Thyroid gland (tissue), 4 donors: ENCODE results near the gene RRN3. TPM values are rescaled to one million over a fixed set of nuclear protein-coding genes. Genes with fewer than 3 reads are reported as not detected.
"Not testable (repeated sequence)": the region's sequence is repeated elsewhere in the genome, so short reads cannot be mapped to it uniquely, and the experiment has no call there.

ENCODE experiments used
- DNase-seq, 2 donors: peaks; one replicate each; pipeline ENCODE4 v3.0.0-alpha.2; 2019
- H3K27ac ChIP-seq, 3 donors: fragments of 200-600 bp; sonication (generic); 1 replicate in 2 of 3; 2 replicates in 1 of 3; pipeline ENCODE4 v1.5.1; 2016 to 2019; ENCODE audit warnings: mild to moderate bottlenecking in 1 of 3, moderate library complexity in 1 of 3
- H3K27me3 ChIP-seq: fragments of 200-600 bp; sonication (generic); one replicate; pipeline ENCODE4 v1.5.1; 2019
- H3K36me3 ChIP-seq, 2 donors: fragments of 200-600 bp; sonication (generic); one replicate each; pipeline ENCODE4 v1.5.1; 2016 to 2019
- H3K4me1 ChIP-seq, 2 donors: fragments of 200-600 bp; sonication (generic); one replicate each; pipeline ENCODE4 v1.5.1; 2017 to 2019
- H3K4me3 ChIP-seq, 3 donors: fragments of 200-600 bp; sonication (generic); replicated peaks in 1 of 3; 1 replicate in 2 of 3; 2 replicates in 1 of 3; pipeline ENCODE4 v1.5.1; 2016; ENCODE audit warnings: mild to moderate bottlenecking in 1 of 3
- H3K9me3 ChIP-seq: fragments of 200-600 bp; sonication (generic); one replicate; pipeline ENCODE4 v1.5.1; 2017
- CTCF ChIP-seq, 6 experiments: fragments of 200-600 bp in 3 of 6; fragments of 450-650 bp in 3 of 6; sonication (generic) in 3 of 6; IDR thresholded peaks; one replicate each; pipeline ENCODE4 v1.5.1; 2016 to 2019; ENCODE audit warnings: antibody characterized with exemption in 6 of 6, mild to moderate bottlenecking in 2 of 6, inconsistent platforms in 1 of 6, moderate library complexity in 1 of 6
- POLR2A ChIP-seq, 2 donors: fragments of 450-650 bp; IDR thresholded peaks; one replicate each; pipeline ENCODE4 v1.6.1; 2017; ENCODE audit warnings: antibody characterized with exemption in 2 of 2, mild to moderate bottlenecking in 2 of 2, moderate library complexity in 1 of 2
- WGBS, 2 donors: methylation state at CpG; one replicate each; pipeline ENCODE4 v1.1.5; 2017; 5-methylcytosine and 5-hydroxymethylcytosine counted together
- intact Hi-C: fragments of 100-400 bp; cut with DNase I; formaldehyde crosslinking; loops from one replicate; pipeline ENCODE4 v1.15.1; 2023
- total RNA-seq, 4 donors: library from RNA; depleted of rRNA; stranded (reverse); fragments of >200 nt; gene quantifications; one replicate each; pipeline ENCODE4 v1.2.3, GENCODE V29; 2016

The RRN3 gene
- 10 to 100 TPM; 27.7 to 31.8 (median 30.7) TPM for total RNA-seq

- DNase-seq: peak; percentile 91 to 93
- H3K27me3 ChIP-seq, intact Hi-C loops, H3K9me3 ChIP-seq: not testable (repeated sequence)
- TF ChIP-seq POLR2A (IDR thresholded peaks at IDR 0.05): peak in 1 of 2 donors; percentile 76
- peak within 1 kb of the TSS; percentile 33 to 61 (median 43) for H3K4me3 ChIP-seq
- peaks cover 0 to 11% of the 10 kb centered on the region in 2 donors for H3K36me3 ChIP-seq
- 4 to 7% methylated on average over 33 to 36 of the region's 56 CpGs for WGBS, 2 donors
- H3K27ac ChIP-seq: peak within 1 kb of the TSS; percentile 57 to 77 (median 59)
- peaks cover 8 to 11% of the 10 kb centered on the region in 2 donors for H3K4me1 ChIP-seq
Observed at GRCh38 chr16:15093955-15094827, at the start of gene RRN3. RRN3 (minus strand) TSS chr16:15094272; CDS start chr16:15094233, 39 bp downstream.

GRCh38 chr16:15143601-15144091 lies 49.6 kb upstream of the RRN3 start:
- intact Hi-C loops, DNase-seq, H3K9me3 ChIP-seq, H3K4me3 ChIP-seq, H3K36me3 ChIP-seq, H3K27me3 ChIP-seq: not testable (repeated sequence)
- Histone ChIP-seq H3K4me1 (peaks cover 7 to 11% of the 10 kb centered on the region in 2 donors), H3K27ac (peak overlapping the region in 1 of 3 donors; percentile 74)
- 20% methylated on average over 1 of the region's 26 CpGs; no CpG with 5 or more reads in 1 of the 2 donors for WGBS, 2 donors

- WGBS, 2 donors: no CpG with 5 or more reads among the region's 26 CpGs
- H3K27ac ChIP-seq: peak overlapping the region in 1 of 3 donors; percentile 74
- H3K4me3 ChIP-seq, intact Hi-C loops, H3K36me3 ChIP-seq, H3K27me3 ChIP-seq, DNase-seq, H3K9me3 ChIP-seq: not testable (repeated sequence)
- peaks cover 7 to 11% of the 10 kb centered on the region in 2 donors for H3K4me1 ChIP-seq
Observed at GRCh38 chr16:15142891-15143600, 49.0 kb upstream of the RRN3 start.

GRCh38 chr16:15142107-15142890 lies 48.2 kb upstream of the RRN3 start:
- H3K4me3 ChIP-seq, DNase-seq, intact Hi-C loops, H3K27ac ChIP-seq, H3K36me3 ChIP-seq, H3K27me3 ChIP-seq, H3K9me3 ChIP-seq: not testable (repeated sequence)
- 96 to 100% methylated on average over 1 to 6 of the region's 27 CpGs for WGBS, 2 donors
- H3K4me1 ChIP-seq: peaks cover 7 to 11% of the 10 kb centered on the region in 2 donors

GRCh38 chr16:15141586-15141985 lies 47.5 kb upstream of the RRN3 start:
- intact Hi-C loops: no loop called here
- Histone ChIP-seq H3K4me1 (peaks cover 7 to 11% of the 10 kb centered on the region in 2 donors), H3K27ac (no peak overlapping the region)

GRCh38 chr16:15140444-15141365 lies 46.6 kb upstream of the RRN3 start:
- DNase-seq, H3K27ac ChIP-seq, intact Hi-C loops, H3K9me3 ChIP-seq, H3K36me3 ChIP-seq, H3K4me3 ChIP-seq, H3K27me3 ChIP-seq: not testable (repeated sequence)
- WGBS, 2 donors: 82 to 88% methylated on average over 22 to 23 of the region's 30 CpGs
- peaks cover 7 to 11% of the 10 kb centered on the region in 2 donors for H3K4me1 ChIP-seq

More at GRCh38 chr16:15141586-15141985, 47.5 kb upstream of the RRN3 start:
- H3K9me3 ChIP-seq: no peaks in the 10 kb centered on the region
- H3K4me3 ChIP-seq: no peak overlapping the region
- WGBS, 2 donors: 81 to 82% methylated on average over 7 to 8 of the region's 15 CpGs
- no peak for TF ChIP-seq POLR2A (IDR thresholded peaks at IDR 0.05)
- TF ChIP-seq CTCF (IDR thresholded peaks at IDR 0.05): no peak
- no peaks in the 10 kb centered on the region for H3K36me3 ChIP-seq
- no peak for DNase-seq
- no peaks in the 10 kb centered on the region for H3K27me3 ChIP-seq

GRCh38 chr16:15137514-15137913 lies 43.4 kb upstream of the RRN3 start:
- WGBS, 2 donors: 40% methylated on average over 5 of the region's 15 CpGs; no CpG with 5 or more reads in 1 of the 2 donors
- H3K27me3 ChIP-seq, H3K4me3 ChIP-seq, H3K27ac ChIP-seq, intact Hi-C loops, H3K4me1 ChIP-seq, H3K36me3 ChIP-seq, H3K9me3 ChIP-seq: not testable (repeated sequence)
- peak; percentile 86 to 87 for DNase-seq

GRCh38 chr16:15135483-15136360 lies 41.6 kb upstream of the RRN3 start:
- H3K36me3 ChIP-seq, DNase-seq, H3K4me1 ChIP-seq, H3K27ac ChIP-seq, H3K4me3 ChIP-seq, H3K27me3 ChIP-seq, H3K9me3 ChIP-seq, intact Hi-C loops: not testable (repeated sequence)
- WGBS, 2 donors: 83 to 87% methylated on average over 9 to 15 of the region's 50 CpGs

- H3K27ac ChIP-seq, DNase-seq, H3K36me3 ChIP-seq, H3K4me1 ChIP-seq, H3K4me3 ChIP-seq, H3K27me3 ChIP-seq, H3K9me3 ChIP-seq, intact Hi-C loops: not testable (repeated sequence)
- WGBS, 2 donors: 92 to 98% methylated on average over 2 to 9 of the region's 33 CpGs
Observed at GRCh38 chr16:15134752-15135482, 40.8 kb upstream of the RRN3 start.
